CD4-positive, alpha-beta T cell treated with Interleukin-15 for 4 hours (primary cell): ENCODE measurements around the gene COL8A1.

ENCODE experiments used
- DNase-seq: peaks from one replicate; pipeline ENCODE4 v3.0.0-alpha.2; 2020; ENCODE audit warnings: low spot score

COL8A1 gene

GRCh38 chr3:99761415-99762165, 123.2 kb downstream of the COL8A1 start:
- no peak for DNase-seq

GRCh38 chr3:99762901-99763300, 124.5 kb downstream of the COL8A1 start:
- no peak for DNase-seq

- DNase-seq = no peak
Measured at GRCh38 chr3:99764377-99764776, 126.0 kb downstream of the COL8A1 start.

GRCh38 chr3:99765042-99765942, 126.9 kb downstream of the COL8A1 start:
- no peak for DNase-seq

GRCh38 chr3:99767291-99767690, 128.9 kb downstream of the COL8A1 start:
- no peak for DNase-seq

GRCh38 chr3:99768126-99768525, 129.7 kb downstream of the COL8A1 start:
- DNase-seq = no peak

GRCh38 chr3:99768808-99769501, 130.6 kb downstream of the COL8A1 start:
- DNase-seq = no peak

- DNase-seq = no peak
Measured at GRCh38 chr3:99772171-99772570, 133.8 kb downstream of the COL8A1 start.

GRCh38 chr3:99772671-99773070, 134.3 kb downstream of the COL8A1 start:
- no peak for DNase-seq

- no peak for DNase-seq
Measured at GRCh38 chr3:99774467-99774866, 136.1 kb downstream of the COL8A1 start.

GRCh38 chr3:99776516-99777209, 138.3 kb downstream of the COL8A1 start:
- DNase-seq = no peak

GRCh38 chr3:99777210-99777549, 138.8 kb downstream of the COL8A1 start:
- DNase-seq = no peak

- DNase-seq = no peak
Measured at GRCh38 chr3:99777708-99778107, 139.3 kb downstream of the COL8A1 start.

GRCh38 chr3:99780749-99781148, 142.4 kb downstream of the COL8A1 start:
- no peak for DNase-seq

GRCh38 chr3:99781761-99782160, 143.4 kb downstream of the COL8A1 start:
- DNase-seq = no peak

GRCh38 chr3:99783011-99783573, 144.7 kb downstream of the COL8A1 start:
- DNase-seq = no peak

- DNase-seq = peak; percentile 8
Measured at GRCh38 chr3:99789011-99789721, 150.8 kb downstream of the COL8A1 start.

- DNase-seq = no peak
Measured at GRCh38 chr3:99794485-99794884, 156.1 kb downstream of the COL8A1 start.

- DNase-seq = no peak
Measured at GRCh38 chr3:99795573-99795972, 157.2 kb downstream of the COL8A1 start.

- no peak for DNase-seq
Measured at GRCh38 chr3:99799422-99799821, 161.0 kb downstream of the COL8A1 start.

GRCh38 chr3:99803297-99803696, 164.9 kb downstream of the COL8A1 start:
- DNase-seq = no peak
